DMS53 treated with DMSO at 0.1 percent for 48 hours (cell line): ENCODE results near the gene ROR2.

Experiments
- DNase-seq: peaks from one replicate; lab custom pipeline; 2025; ENCODE audit not compliant: unreplicated experiment; lab: John Stamatoyannopoulos, UW

The ROR2 gene

GRCh38 chr9:91902475-91903125, 47.4 kb downstream of the ROR2 start:
- no peak for DNase-seq

- no peak for DNase-seq
Observed at GRCh38 chr9:91900797-91901177, 49.2 kb downstream of the ROR2 start.

- no peak for DNase-seq
Observed at GRCh38 chr9:91900055-91900796, 49.8 kb downstream of the ROR2 start.

GRCh38 chr9:91899594-91899993, 50.4 kb downstream of the ROR2 start:
- DNase-seq: no peak

DNA sequence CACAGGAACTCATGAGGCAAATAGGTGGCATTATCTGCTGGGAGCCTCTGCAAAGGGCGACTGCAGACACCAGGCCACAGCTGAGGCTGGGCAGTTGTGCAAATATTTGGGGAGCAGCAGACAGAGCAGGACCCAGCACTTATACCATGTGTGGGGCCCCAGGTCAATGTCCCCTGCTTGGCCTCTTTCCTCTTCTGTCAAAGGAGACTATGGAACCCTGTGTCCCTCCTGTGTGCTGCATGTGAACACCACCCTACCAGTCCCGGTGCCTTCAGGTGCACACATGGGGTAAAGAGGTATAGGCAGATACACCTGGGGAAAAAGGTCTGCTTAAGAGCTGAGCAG, 50.8 kb downstream of the ROR2 start:
- peak; percentile 0 for DNase-seq

DNA sequence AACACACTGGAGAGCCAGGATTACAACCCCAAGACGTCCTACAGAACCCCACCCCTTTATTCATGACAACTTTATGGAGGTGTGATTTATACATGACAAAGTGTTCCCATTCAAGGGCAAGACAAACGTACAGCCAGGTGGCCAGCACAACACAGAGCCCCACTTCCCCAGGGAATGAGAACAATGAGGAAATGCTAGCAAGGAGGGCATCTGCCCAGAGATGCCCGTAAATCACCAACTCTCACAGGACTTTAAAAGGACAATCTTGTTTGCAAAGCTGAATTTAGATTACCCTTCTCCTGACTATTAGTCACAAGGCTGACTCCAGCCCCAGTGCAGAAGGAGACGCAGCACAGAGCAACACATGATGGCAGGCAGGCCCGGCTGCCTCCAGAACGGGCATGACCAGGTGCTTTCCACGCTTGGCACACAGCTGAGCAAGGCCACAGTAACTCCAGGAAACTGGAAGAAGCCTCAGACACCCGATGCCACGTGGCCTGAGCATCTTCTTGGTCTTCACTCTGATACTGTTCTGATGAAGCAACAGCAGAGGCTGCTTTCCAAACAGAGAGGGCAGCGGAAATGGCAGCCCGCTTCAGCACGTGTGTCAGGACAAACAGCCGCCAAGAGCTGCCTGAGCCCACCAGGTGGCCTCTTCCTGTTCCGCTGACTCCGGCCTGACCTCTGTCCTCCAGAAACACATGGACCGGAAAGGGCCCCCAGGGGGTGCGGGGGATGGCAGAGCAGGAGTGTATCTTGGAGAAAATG, 51.4 kb downstream of the ROR2 start:
- peak; percentile 2 for DNase-seq

- no peak for DNase-seq
Observed at GRCh38 chr9:91897201-91897600, 52.8 kb downstream of the ROR2 start.

DNA sequence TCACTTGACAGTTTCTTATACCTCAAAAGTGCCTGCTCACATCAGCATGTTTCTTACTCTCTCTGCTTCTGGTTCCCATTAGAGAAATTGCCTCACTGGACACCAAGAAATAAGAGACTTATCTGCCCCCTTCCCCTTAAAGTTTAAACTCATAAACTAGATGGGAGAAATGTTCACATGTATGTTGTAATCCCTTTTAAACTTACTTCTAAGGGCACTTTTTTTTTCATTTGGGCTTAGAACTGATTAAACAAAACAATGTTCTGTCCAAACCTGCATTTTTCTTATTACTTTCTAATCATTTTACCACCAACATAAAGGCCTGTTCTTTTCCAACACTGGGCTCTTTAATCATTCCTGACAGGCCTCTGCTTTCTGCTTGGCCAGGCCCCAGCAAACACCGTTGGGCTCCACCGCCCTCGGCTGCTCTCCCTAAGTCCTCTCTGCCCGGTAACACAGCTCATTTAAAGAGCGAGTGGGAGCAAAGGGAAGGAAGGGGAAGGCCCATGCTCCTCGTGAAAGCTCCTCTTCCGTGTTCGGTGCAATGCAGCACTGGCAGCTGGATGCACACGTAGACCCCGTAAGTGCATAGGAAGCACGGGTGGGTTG, 53.4 kb downstream of the ROR2 start:
- DNase-seq: no peak

DNA sequence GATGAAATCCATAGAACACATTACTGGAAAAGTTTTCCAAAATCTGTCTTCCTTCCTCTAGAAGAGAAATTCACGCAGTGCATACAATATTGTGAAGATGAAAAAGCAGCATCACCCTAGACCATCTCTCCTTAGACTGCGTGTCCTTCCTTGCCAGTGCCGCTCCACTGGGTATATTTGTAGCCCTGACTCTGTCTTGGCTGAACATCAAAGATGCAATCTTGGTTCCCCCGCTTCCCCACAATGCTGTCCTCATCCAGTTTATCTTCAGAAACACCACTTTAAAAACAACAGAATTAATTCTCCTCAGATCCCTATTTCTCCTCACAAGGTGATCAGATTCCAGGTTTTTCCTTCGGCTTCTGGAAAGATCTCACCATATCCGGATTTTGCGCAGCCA, 53.9 kb downstream of the ROR2 start:
- DNase-seq: no peak

GRCh38 chr9:91894536-91894935, 55.5 kb downstream of the ROR2 start:
- DNase-seq: no peak

DNA sequence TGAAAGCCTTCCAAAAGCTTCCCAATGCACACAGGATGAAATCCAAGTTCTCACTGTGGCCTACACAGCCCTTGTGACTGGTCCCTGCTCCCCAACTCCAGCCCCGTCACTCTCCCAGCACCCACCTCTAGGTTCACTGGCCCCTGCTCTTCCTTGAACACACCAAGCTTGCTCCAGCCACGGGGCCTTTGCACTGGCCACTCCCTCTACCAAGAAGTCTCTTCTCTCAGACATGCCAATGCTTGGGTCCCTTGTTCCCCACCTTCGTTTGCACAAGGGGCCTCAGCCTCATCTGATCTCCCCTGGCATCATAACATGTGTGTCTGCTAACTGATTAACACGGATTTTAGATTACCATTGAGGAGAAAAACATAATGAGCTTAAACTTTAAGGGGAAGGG, 56.0 kb downstream of the ROR2 start:
- no peak for DNase-seq

DNA sequence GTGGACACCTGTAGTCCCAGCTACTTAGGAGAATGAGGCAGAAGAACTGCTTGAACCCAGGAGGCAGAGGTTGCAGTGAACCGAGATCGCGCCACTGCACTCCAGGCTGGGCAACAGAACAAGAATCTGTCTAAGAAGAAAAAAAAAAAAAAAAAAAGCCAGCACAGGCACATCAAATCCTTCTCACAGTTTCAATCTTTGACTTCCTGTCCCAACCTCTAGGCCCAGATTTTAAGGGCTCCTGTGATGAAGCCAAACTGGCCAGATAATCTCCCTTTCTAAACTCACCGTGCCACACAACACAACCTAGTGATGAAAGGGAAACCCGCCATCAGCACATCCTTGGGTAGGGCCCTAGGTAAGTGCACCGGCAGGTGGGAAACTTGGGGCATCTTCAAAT, 58.1 kb downstream of the ROR2 start:
- no peak for DNase-seq

GRCh38 chr9:91890662-91891061, 59.4 kb downstream of the ROR2 start:
- no peak for DNase-seq

- no peak for DNase-seq
Observed at GRCh38 chr9:91889161-91889911, 60.7 kb downstream of the ROR2 start.

GRCh38 chr9:91886414-91887076, 63.5 kb downstream of the ROR2 start:
- DNase-seq: no peak

- no peak for DNase-seq
Observed at GRCh38 chr9:91885746-91886413, 64.1 kb downstream of the ROR2 start.

- no peak for DNase-seq
Observed at GRCh38 chr9:91884696-91885687, 65.0 kb downstream of the ROR2 start.

DNA sequence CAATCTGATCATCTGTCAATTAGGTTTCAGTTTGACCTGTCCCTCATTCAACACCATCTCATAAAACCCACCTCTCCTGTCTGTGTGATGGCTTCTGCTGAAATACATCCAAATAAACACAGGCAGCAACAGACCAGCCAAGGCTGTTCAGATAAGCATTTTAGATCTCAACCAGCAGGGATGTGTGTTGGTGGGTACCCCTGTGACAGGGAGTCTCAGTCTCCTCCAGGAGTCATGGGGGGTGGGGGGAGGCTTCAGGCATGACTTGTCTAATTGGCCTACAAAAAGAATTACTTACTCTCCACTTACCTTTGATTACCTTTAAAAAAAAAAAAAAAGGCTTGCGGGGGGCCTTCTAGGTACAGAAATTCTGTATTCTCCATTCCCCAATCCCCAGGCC, 65.9 kb downstream of the ROR2 start:
- no peak for DNase-seq

DNA sequence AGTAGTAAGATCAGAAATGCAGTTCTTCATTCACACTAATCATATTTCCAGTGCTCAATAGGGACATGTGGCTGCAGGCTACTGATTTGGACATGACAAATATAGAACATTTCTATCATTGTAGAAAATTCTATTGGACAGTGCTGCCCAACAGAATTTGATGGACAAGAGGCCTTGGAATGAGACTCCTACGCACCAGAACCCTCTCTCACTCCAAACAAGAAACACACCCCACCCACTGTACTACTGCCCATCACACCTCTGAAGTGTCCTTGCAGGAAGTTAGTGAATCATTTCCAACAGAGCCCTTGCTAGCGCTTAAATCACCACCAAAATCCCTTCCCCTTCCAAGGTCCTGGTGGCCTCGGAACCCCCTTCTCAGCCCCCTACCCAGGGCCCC, 66.5 kb downstream of the ROR2 start:
- no peak for DNase-seq
